ENCODE data around the gene SPRING1.

Gene SPRING1

DNA sequence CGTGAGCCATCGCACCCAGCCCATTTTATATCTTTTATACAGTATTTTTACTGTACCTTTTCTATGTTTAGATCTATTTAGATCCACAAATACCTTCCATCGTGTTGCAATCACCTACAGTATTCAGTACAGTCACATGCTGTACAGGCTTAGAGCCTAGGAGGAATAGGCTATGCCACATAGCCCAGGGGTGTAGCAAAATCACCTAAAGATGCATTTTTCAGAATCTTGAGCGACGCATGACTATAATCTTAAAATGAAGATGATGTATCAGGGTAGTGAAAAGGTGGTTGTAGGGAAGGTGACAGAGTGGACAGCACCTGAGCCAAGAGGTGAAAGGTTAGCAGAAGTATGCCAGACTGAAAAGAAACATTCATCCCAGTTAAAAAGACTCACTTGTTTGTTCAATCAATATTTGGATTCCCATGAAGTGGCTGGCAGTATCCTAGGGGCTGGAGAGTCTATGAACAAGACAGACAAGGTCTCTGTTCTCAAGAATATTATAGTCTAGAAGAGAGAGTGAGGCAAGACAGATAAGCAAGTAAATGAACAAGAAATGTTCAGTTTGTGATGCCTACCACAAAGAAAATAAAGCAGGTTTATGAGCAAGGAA, 3.6 kb downstream of the SPRING1 start:
- H3K27me3 ChIP-seq = no peaks in the 10 kb centered on the region
- no peak overlapping the region for H3K4me3 ChIP-seq
- H3K4me1 ChIP-seq = peaks cover 17 to 22% (median 20%) of the 10 kb centered on the region in 10 experiments
- no peak overlapping the region for H3K27ac ChIP-seq
- H3K4me2 ChIP-seq = no peak overlapping the region
- H3K9me3 ChIP-seq (replicated peaks in 1 of 11) = no peaks in the 10 kb centered on the region
- peaks cover 29 to 62% (median 48%) of the 10 kb centered on the region in 11 experiments for H3K36me3 ChIP-seq
- no peak overlapping the region for H3K9ac ChIP-seq
- H4K20me1 ChIP-seq = peaks cover 27 to 84% (median 63%) of the 10 kb centered on the region in 11 experiments; a peak in 21 of 22 replicates
- no peak for TF ChIP-seq Cebpa-rat (IDR thresholded peaks at IDR 0.05)

DNA sequence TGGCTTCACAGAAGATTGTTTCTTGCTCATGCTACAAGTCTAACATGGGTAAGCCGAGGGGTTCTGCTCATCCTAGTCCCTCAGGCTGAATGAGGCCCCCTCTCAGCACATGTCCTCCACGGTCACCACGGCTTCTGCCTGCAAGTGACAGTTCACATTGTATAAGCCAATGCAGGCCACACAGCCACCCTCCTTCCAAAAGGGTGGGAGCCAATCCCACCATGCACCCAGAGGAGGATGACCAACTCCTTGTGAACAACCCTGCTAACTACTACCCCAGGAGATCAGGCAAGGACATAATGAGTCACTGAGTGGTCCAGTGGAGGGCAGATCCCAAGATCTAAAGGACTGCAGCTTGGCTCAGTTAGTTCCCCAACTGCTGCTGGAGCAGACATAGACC, 6.1 kb downstream of the SPRING1 start:
- Histone ChIP-seq H3K27me3 (no peaks in the 10 kb centered on the region), H3K9me3 (replicated peaks in 1 of 11) (no peaks in the 10 kb centered on the region), H3K36me3 (peaks cover 29 to 79% (median 55%) of the 10 kb centered on the region in 11 experiments), H3K4me1 (peaks cover 4 to 9% (median 8%) of the 10 kb centered on the region in 10 experiments), H3K27ac (no peak overlapping the region), H4K20me1 (peaks cover 38 to 100% (median 82%) of the 10 kb centered on the region in 11 experiments; a peak in 21 of 22 replicates), H3K9ac (no peak overlapping the region), H3K4me3 (no peak overlapping the region), H3K4me2 (no peak overlapping the region)
- no peak for TF ChIP-seq Cebpa-rat (IDR thresholded peaks at IDR 0.05)

DNA sequence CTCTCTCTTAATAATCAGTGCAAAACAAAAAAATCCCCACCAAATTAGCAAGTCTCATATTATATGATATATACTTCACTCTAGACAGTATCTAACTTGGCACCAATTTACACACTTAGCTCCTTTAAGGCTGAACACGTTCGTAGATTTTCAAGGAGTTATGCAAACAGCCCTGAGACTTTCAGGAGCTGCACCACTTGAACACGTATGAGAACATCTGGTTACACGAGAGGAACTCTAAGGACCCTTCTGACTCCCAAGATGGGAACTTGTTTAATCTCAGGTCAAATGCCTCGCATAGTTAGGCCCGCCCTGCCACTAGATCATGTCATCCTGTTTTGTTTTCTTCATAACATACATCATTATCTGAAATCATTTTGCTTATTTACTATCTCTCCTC, 10.0 kb downstream of the SPRING1 start:
- no peak overlapping the region for H3K9ac ChIP-seq
- peaks cover 17 to 62% (median 40%) of the 10 kb centered on the region in 11 experiments for H3K36me3 ChIP-seq
- no peak overlapping the region for H3K27ac ChIP-seq
- no peak for TF ChIP-seq Cebpa-rat (IDR thresholded peaks at IDR 0.05)
- H3K27me3 ChIP-seq = no peaks in the 10 kb centered on the region
- H3K4me1 ChIP-seq = peaks cover 0 to 18% (median 13%) of the 10 kb centered on the region in 10 experiments; a peak in 14 of 20 replicates
- no peak overlapping the region for H3K4me3 ChIP-seq
- peaks cover 41 to 100% (median 77%) of the 10 kb centered on the region in 11 experiments; a peak in 21 of 22 replicates for H4K20me1 ChIP-seq
- no peaks in the 10 kb centered on the region for H3K9me3 ChIP-seq (replicated peaks in 1 of 11)
- H3K4me2 ChIP-seq = no peak overlapping the region

DNA sequence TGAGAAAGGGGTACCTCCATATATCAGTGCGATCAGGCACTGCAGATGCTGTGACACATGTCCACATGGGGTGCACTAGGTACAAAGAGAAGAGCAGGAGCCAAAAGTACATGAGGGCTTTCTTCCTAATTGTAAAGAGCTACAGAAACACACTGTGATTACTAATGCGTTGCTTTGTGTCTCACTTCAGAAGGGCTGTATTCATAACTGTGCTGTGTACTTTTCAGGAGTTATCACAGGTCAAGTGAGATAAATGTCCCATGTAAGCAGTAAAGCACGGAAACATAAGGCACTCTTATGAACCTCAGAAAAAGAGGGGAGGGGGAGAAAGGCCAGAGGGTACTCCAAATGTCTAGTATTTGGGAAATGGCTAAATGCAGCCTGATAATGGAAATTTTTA, 10.6 kb downstream of the SPRING1 start:
- Histone ChIP-seq H3K4me2 (no peak overlapping the region), H4K20me1 (peaks cover 36 to 99% (median 74%) of the 10 kb centered on the region in 11 experiments; a peak in 21 of 22 replicates), H3K36me3 (peaks cover 20 to 64% (median 40%) of the 10 kb centered on the region in 11 experiments), H3K9ac (no peak overlapping the region), H3K4me1 (peaks cover 0 to 18% (median 13%) of the 10 kb centered on the region in 10 experiments; a peak in 14 of 20 replicates), H3K27me3 (no peaks in the 10 kb centered on the region), H3K4me3 (no peak overlapping the region), H3K9me3 (replicated peaks in 1 of 11) (no peaks in the 10 kb centered on the region), H3K27ac (no peak overlapping the region)
- no peak for TF ChIP-seq Cebpa-rat (IDR thresholded peaks at IDR 0.05)

DNA sequence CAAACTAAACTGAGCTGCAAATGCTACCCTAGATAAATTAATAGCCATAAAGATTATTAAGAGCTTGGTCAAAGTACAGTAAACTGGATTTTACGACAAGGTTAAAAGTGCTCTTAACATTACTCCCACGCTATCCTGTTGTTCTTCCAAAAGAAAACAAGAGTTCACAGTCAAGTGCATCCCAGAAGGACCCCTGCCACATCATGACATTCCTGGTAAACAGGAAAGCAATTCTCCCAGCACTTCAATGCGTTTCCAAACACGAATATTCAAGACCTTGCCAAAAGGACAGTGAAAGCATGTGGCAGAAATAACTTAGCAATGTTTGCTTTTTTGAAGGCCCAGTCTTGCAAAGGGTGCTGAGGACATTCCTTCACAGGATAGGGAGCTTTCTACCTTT, 11.2 kb downstream of the SPRING1 start:
- Histone ChIP-seq H3K27ac (no peak overlapping the region), H3K4me3 (no peak overlapping the region), H3K9ac (no peak overlapping the region), H3K27me3 (no peaks in the 10 kb centered on the region), H4K20me1 (peaks cover 30 to 99% (median 69%) of the 10 kb centered on the region in 11 experiments; a peak in 21 of 22 replicates), H3K4me2 (no peak overlapping the region), H3K9me3 (replicated peaks in 1 of 11) (no peaks in the 10 kb centered on the region), H3K4me1 (peaks cover 0 to 18% (median 13%) of the 10 kb centered on the region in 10 experiments; a peak in 14 of 20 replicates), H3K36me3 (peaks cover 16 to 65% (median 40%) of the 10 kb centered on the region in 11 experiments)
- no peak for TF ChIP-seq Cebpa-rat (IDR thresholded peaks at IDR 0.05)

DNA sequence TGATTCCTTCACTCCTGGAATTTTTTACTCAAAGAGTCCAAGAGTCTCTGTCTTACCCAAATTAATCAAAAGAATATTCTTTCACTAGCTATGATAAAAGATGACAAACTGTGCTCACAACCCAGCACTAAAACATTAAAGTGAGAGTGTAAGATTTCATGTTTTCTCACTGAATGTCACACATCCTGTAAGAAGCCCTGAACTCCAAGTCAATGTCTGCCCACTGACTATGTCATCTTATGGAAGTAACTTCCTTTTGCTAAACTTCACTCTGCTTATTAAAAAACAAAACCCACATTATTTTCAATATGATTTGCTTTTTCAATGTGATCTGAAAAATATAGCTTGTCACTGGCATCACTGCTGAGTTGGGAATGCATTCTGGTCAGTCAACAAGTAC, 15.6 kb downstream of the SPRING1 start:
- peaks cover 20 to 43% (median 37%) of the 10 kb centered on the region in 10 experiments for H3K4me1 ChIP-seq
- no peaks in the 10 kb centered on the region for H3K9me3 ChIP-seq (replicated peaks in 1 of 11)
- TF ChIP-seq Cebpa-rat (IDR thresholded peaks at IDR 0.05) = no peak
- H3K27me3 ChIP-seq = no peaks in the 10 kb centered on the region
- no peak overlapping the region for H3K9ac ChIP-seq
- H3K36me3 ChIP-seq = peaks cover 42 to 68% (median 55%) of the 10 kb centered on the region in 11 experiments
- H4K20me1 ChIP-seq = peaks cover 28 to 97% (median 65%) of the 10 kb centered on the region in 11 experiments; a peak in 21 of 22 replicates
- no peak overlapping the region for H3K4me3 ChIP-seq
- H3K27ac ChIP-seq = no peak overlapping the region
- no peak overlapping the region for H3K4me2 ChIP-seq

DNA sequence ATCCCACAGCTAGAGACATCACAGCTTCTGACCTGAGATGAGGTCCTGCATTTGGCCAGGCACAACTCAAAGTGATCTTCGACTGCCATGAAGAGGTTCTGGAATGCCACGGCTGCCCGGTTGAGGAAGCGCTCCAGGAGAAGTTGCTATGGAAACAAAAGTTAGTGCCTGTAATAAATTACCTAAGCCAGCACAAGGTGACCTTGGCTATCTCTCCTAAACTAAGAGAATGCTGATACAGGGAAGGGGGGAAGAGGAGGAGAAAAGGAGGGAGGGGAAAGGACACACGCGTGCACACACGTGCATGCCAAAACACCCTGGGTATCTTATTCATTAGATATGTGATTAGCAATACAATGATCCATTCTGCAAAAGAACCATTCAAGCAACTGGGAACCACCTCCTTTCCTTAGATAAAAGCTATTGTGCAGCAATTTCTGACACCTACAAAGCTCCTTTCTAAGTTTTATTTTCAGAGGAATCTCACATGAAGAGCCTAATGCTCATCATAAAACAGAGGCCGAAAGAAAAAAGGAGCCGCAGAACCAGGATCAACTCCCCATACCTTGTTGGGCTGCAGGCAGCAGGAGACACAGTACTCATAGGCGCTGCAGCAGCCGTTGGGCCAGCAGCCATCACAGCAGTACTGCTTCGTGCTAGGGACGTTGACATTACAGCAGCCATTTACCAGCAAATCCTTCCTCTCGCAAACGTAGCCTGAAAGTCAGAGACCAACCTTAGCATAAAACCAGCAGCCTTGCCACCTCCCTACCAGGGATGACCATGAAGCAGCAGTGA, 17.9 kb downstream of the SPRING1 start:
- TF ChIP-seq Cebpa-rat (IDR thresholded peaks at IDR 0.05) = no peak
- no peaks in the 10 kb centered on the region for H3K27me3 ChIP-seq
- peaks cover 65 to 83% (median 73%) of the 10 kb centered on the region in 11 experiments for H3K36me3 ChIP-seq
- peaks cover 18 to 78% (median 46%) of the 10 kb centered on the region in 11 experiments; a peak in 20 of 22 replicates for H4K20me1 ChIP-seq
- H3K27ac ChIP-seq = no peak overlapping the region
- H3K4me1 ChIP-seq = peaks cover 20 to 50% (median 43%) of the 10 kb centered on the region in 10 experiments
- peak overlapping the region in 5 of 11 experiments; percentile 64 to 72 (median 72); a peak in 8 of 22 replicates for H3K4me2 ChIP-seq
- no peak overlapping the region for H3K9ac ChIP-seq
- H3K4me3 ChIP-seq = no peak overlapping the region
- no peaks in the 10 kb centered on the region for H3K9me3 ChIP-seq (replicated peaks in 1 of 11)

DNA sequence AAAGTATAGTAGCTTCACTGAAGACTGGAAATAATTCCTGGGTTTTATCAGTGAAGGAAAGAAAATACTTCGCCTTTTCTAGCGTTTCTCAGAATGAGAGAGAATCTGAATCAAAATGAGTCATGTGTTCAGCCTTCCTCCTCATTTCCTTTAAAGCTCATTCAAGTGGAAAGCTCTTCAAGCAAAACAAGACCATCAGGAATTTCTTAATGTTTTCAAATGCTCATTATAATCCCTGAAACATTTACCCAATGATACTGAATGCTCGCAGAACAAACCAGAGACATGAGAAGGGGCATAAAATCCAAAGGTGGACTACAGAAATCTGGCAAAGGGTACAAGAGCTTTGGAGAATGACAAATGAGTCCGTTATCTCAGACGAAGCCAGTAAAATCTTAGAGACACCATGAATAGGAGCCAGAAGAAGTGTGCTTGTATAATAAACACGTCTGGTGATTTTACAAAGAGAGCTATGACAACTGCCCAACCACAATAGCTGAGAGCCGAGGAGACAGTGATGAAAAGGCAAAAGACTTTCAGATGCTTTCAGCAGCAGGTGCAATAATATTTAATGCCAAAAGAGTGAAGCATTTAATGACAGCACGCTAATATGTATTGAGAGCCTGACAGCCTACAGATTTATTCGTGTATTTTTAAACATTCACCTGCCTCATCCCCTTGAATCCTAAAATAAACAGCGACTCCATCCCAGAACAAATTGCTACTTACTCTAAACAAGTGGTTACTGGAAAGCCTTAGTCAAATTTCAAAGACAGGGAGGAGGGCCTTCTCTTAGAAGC, 19.0 kb downstream of the SPRING1 start:
- no peaks in the 10 kb centered on the region for H3K27me3 ChIP-seq
- peaks cover 16 to 75% (median 36%) of the 10 kb centered on the region in 11 experiments; a peak in 19 of 22 replicates for H4K20me1 ChIP-seq
- H3K27ac ChIP-seq = peak overlapping the region in 2 of 11 experiments; percentile 2 to 18; a peak in 3 of 22 replicates
- TF ChIP-seq Cebpa-rat (IDR thresholded peaks at IDR 0.05) = no peak
- H3K9ac ChIP-seq = no peak overlapping the region; a peak in 2 of 22 replicates
- peaks cover 20 to 51% (median 45%) of the 10 kb centered on the region in 10 experiments for H3K4me1 ChIP-seq
- H3K4me2 ChIP-seq = peak overlapping the region; percentile 46 to 72 (median 64)
- H3K36me3 ChIP-seq = peaks cover 68 to 91% (median 78%) of the 10 kb centered on the region in 11 experiments
- no peaks in the 10 kb centered on the region for H3K9me3 ChIP-seq (replicated peaks in 1 of 11)
- no peak overlapping the region for H3K4me3 ChIP-seq

Data from BLaER1 treated with 17β-estradiol and CSF1 and Interleukin-3, amounts not matched to agents 10 nM and 100 nM (cell line).